Stimulated activated CD4-positive, alpha-beta T cell treated with anti-CD3 and anti-CD28 coated beads, Interleukin-1b, Interleukin-23, amount 100 ng/mL, for 24 hours (primary cell): ENCODE data around the gene LDLRAP1.
A peak's percentile ranks its signal among the peaks of the same experiment; 100 is the strongest.

ENCODE experiments used
- DNase-seq, 4 experiments: peaks; one replicate each; pipeline ENCODE4 v3.0.0-alpha.2; 2020; ENCODE audit warnings: low read depth in 4 of 4, low spot score in 1 of 4

The LDLRAP1 gene

GRCh38 chr1:25561421-25562100, 18.2 kb downstream of the LDLRAP1 start:
- DNase-seq, result no peak

GRCh38 chr1:25562101-25562927, 18.9 kb downstream of the LDLRAP1 start:
- peak in 3 of 4 experiments; percentile 17 to 52 (median 36) for DNase-seq

GRCh38 chr1:25562928-25563283, 19.5 kb downstream of the LDLRAP1 start:
- DNase-seq, result no peak

GRCh38 chr1:25563330-25564215, 20.2 kb downstream of the LDLRAP1 start:
- no peak for DNase-seq

GRCh38 chr1:25564777-25565574, 21.6 kb downstream of the LDLRAP1 start:
- peak in 1 of 4 experiments; percentile 36 for DNase-seq

GRCh38 chr1:25565626-25566025, 22.2 kb downstream of the LDLRAP1 start:
- no peak for DNase-seq

- no peak for DNase-seq
These were observed 22.8 kb downstream of the LDLRAP1 start for GRCh38 chr1:25566176-25566729.

GRCh38 chr1:25566730-25567341, 23.4 kb downstream of the LDLRAP1 start:
- no peak for DNase-seq

- DNase-seq, result no peak
These were observed 24.3 kb downstream of the LDLRAP1 start for GRCh38 chr1:25567710-25568089.

GRCh38 chr1:25568090-25568833, 24.9 kb downstream of the LDLRAP1 start:
- no peak for DNase-seq

GRCh38 chr1:25568834-25569596, 25.6 kb downstream of the LDLRAP1 start:
- DNase-seq, result no peak

- no peak for DNase-seq
These were observed 26.4 kb downstream of the LDLRAP1 start for GRCh38 chr1:25569597-25570396.

GRCh38 chr1:25570798-25571521, 27.6 kb downstream of the LDLRAP1 start:
- no peak for DNase-seq

GRCh38 chr1:25571522-25571970, 28.1 kb downstream of the LDLRAP1 start:
- no peak for DNase-seq

- DNase-seq, result no peak
These were observed 28.7 kb downstream of the LDLRAP1 start for GRCh38 chr1:25572107-25572506.

- DNase-seq, result peak in 3 of 4 experiments; percentile 32 to 51 (median 36)
These were observed 29.5 kb downstream of the LDLRAP1 start for GRCh38 chr1:25572708-25573590.
